Stimulated activated naive CD8-positive, alpha-beta T cell treated with anti-CD3 and anti-CD28 coated beads, Interleukin-15, Interleukin-2, amounts not matched to agents 100 U/mL and 50 U/mL, for 24 hours (primary cell): ENCODE measurements around the gene ZBED6.
"Not testable (repeated sequence)": the region's sequence is repeated elsewhere in the genome, so short reads cannot be mapped to it uniquely, and the experiment has no call there.

Experiments used
- ATAC-seq: fragments of 150-1000 bp; cut with Tn5 transposase; one replicate; pipeline ENCODE4 v1.10.0; 2021
- DNase-seq: peaks from one replicate; pipeline ENCODE4 v3.0.0; 2021

The ZBED6 gene, protein sequence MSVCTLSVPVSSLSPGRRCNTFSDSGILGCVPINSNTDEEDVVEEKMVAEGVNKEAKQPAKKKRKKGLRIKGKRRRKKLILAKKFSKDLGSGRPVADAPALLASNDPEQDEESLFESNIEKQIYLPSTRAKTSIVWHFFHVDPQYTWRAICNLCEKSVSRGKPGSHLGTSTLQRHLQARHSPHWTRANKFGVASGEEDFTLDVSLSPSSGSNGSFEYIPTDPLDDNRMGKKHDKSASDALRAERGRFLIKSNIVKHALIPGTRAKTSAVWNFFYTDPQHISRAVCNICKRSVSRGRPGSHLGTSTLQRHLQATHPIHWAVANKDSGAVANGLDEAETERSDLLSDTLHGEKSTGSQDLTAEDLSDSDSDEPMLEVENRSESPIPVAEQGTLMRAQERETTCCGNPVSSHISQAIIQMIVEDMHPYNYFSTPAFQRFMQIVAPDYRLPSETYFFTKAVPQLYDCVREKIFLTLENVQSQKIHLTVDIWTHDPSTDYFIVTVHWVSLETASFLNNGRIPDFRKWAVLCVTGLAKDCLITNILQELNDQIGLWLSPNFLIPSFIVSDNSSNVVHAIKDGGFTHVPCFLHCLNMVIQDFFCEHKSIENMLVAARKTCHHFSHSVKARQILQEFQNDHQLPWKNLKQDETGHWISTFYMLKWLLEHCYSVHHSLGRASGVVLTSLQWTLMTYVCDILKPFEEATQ (N-terminal part only)

DNA sequence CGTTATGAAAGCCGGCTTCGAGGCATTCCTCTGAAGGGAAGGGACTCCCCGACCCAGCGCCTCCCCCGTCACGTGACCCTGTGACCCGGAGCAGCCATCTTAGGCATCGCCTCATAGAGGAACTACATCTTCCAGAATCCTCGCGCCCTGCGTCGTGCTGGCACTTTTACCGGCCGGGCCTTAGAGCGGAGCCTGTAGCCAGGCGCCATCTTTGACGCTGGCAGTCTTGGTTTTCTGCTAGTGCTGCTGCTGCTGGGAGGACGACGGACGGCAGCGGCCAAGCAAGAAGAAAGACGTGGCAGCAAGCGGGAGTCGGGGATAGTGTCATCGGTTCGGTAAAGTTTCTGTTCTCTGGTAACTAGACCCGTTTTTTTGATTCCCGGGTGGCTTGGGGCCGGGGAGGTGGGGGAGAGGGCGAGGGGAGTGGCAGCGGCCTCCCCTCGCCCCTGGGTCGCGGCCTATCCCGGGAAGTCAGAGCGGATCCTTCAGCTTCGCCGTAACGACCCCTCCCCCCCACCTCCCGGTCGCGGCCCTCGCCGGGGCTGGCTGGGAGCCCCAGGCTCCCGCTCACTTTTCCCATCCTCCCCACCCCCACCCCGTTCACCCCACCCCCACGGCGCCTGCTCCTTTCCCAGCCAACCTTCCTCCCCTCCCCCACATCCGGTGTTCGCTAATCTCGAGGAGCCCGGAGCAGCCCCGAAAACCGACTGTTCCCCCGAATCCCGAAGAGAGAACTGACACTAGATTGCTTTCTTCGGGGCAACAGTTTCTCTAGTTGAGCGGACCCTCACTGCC is at the start of gene ZBED6, which contains the start of gene ZC3H11A:
Gene ZBED6 (plus strand): TSS at position 183 of the 795 bp plus-strand sequence. CDS start 1,900 bp downstream, outside the sequence.
Gene ZC3H11A (plus strand): TSS at position 183 of the 795 bp plus-strand sequence. CDS start 21,448 bp downstream, outside the sequence.
- peak; percentile 98 for DNase-seq

DNA sequence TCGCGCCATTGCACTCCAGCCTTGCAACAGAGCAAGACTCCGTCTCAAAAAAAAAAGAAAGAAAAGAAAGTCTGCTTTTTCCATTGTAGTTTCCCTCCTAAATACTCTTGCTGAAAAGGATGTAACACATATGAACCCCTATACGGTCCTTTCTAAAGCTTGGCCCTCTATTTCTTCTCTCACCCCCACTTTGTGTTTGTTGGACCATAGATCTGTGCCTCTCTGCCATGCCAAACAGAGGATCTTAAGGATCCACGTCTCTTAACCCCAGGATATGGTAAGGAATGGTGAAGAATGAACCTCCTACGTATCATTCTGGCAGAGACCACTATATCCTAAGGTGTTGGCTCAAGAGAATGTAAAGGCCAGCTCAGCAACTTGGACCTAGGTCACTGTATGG is 49.1 kb upstream of the ZBED6 start:
- no peak for DNase-seq
- ATAC-seq: no peak

More for the DNA sequence above, at the start of gene ZBED6, which contains the start of gene ZC3H11A:
- ATAC-seq: peak; percentile 99

DNA sequence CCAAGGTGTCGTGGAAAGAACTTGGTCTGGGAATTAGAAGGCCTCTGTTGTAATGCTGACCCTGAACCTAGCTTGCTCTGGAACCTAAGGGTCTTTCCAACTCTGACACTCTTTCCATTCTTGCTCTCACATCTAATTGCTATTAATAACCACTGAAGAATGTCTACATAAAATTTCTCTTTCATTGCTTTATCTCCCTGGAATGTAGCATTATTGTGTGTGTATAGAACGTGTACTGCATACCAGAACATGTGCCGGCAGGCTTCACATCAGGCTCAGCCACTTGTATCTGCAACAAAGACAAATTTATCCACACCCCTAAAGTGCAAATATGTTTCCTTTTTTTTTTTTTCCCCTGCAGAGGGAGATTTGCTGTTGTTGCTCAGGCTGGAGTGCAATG is 44.4 kb upstream of the ZBED6 start:
- no peak for ATAC-seq
- no peak for DNase-seq

DNA sequence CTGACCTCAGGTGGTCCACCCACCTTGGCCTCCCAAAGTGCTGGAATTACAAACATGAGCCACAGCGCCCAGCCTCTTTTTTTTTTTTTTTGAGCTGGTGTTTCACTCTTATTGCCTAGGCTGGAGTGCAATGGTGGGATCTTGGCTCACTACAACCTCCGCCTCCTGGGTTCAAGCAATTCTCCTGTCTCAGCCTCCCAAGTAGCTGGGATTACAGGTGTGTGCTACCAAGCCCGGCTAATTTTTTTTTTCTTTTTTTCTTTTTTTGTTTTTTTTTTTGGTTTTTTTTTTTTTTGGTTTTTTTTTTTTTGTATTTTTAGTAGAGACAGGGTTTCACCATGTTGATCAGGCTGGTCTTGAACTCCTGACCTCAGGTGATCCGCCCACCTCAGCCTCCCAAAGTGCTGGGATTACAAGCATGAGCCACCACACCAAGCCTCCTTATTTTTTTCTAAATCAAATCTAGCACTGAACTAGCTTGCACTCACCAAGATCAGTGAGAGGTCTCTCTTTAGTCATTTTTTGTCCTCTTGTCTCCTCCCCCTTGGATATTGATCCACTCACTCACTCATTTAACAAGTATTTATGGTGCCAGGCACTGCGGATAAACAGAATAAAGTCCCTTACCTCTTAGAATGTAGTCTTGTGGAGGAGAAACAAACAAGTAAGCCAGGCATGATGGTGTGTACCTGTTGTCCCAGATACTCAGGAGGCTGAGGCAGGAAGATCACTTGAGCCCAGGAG is 43.6 kb upstream of the ZBED6 start:
- not testable (repeated sequence) for DNase-seq, ATAC-seq

DNA sequence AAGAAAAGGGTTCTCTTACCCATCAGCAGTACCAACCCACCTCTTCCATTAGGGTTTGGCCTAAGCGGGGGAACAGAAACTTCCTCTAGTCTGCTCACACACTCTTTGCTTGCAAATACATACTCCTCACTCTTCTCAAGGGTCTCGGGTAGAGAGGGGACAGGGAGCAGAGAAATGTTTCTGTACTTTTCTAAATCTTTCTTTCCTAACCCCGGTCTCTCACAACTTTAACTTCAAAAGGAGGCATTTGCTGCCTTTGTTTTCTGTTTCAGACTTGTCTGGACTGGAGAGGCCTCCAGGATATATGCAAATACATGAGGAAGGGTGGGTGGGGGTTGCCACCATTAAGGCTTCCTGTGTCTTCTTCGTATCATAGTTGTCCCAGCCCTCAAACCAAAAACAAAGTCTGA is 41.0 kb upstream of the ZBED6 start:
- ATAC-seq (peak; percentile 40), DNase-seq (no peak)

DNA sequence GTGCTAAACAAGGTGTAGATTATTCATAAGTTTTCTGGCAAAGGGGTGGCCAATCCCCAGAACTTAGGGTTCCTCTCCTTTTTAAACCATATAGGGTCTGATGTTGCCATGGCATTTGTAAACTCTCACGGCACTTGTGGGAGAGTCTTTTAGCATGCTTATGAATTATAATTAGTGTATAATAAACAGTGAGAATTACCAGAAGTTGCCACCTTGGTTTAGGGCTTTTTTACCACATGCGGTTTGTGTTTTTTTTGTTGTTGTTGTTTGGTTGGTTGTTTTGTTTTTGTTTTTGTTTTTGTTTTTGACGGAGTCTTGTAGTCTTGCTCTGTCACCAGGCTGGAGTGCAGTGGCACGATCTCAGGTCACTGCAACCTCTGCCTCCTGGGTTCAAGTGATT is 39.4 kb upstream of the ZBED6 start:
- ATAC-seq (no peak), DNase-seq (no peak)

DNA sequence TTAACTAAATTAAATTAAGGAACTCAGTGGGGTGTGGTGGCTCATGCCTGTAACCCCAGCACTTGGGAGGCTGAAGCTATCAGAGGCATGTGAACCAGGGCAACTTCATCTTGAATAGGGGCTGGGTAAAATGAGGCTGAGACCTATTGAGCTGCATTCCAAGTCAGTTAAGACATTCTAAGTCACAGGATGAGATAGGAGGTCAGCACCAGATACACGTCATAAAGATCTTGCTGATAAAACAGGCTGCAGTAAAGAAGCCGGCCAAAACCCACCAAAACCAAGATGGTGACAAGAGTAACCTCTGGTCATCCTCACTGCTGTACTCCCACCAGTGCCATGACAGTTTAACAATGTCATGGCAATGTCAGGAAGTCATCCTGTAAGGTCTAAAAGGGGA is 36.7 kb upstream of the ZBED6 start:
- not testable (repeated sequence) for DNase-seq, ATAC-seq

DNA sequence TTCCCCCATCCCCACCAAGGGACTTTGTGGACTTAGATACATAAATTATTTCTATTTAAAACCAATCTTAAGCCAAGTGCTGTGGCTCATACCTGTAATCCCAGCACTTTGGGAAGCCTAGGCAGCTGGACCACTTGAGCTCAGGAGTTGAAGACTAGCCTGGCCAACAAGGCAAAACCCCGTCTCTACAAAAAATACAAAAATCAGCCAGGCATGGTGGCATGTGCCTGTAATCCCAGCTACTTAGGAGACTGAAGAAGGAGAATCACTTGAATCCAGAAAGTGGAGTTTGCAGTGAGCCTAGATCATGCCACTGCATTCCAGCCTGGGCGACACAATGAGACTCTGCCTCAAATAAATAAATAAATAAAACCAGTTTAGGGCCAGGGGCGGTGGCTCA is 34.9 kb upstream of the ZBED6 start:
- DNase-seq: no peak
- no peak for ATAC-seq

DNA sequence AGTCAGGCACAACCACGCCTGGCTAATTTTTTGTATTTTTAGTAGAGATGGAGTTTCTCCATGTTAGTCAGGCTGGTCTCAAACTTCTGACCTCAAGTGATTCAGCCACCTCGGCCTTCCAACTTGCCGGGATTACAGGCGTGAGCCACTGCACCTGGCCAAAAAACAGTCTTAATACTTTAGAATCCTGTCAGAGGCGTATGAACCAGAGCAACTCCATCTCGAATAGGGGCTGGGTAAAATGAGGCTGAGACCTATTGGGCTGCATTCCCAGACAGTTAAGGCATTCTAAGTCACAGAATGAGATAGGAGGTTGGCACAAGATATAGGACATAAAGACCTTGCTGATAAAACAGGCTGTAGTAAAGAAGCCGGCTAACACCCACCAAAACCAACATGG is 33.5 kb upstream of the ZBED6 start:
- DNase-seq, ATAC-seq: not testable (repeated sequence)

DNA sequence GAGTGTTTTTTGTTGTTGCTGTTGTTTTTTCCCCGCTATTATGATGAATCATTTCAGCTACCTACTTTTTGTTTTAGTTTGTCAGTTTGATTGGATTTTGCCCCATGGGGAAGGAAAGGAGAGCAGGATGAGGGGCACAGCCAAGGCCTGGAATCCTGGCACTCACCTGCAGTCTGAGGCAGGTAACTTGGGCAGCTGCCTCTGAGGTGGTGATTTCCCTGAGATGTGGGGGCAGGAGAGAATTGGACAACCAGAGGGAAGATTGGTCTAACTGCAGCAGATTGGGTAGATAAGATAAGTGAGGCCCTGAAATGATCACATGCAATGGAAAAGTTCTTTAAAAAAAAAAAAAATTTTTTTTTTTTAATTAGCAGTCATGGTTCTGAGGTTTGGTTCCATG is 31.9 kb upstream of the ZBED6 start:
- DNase-seq (no peak), ATAC-seq (no peak)

DNA sequence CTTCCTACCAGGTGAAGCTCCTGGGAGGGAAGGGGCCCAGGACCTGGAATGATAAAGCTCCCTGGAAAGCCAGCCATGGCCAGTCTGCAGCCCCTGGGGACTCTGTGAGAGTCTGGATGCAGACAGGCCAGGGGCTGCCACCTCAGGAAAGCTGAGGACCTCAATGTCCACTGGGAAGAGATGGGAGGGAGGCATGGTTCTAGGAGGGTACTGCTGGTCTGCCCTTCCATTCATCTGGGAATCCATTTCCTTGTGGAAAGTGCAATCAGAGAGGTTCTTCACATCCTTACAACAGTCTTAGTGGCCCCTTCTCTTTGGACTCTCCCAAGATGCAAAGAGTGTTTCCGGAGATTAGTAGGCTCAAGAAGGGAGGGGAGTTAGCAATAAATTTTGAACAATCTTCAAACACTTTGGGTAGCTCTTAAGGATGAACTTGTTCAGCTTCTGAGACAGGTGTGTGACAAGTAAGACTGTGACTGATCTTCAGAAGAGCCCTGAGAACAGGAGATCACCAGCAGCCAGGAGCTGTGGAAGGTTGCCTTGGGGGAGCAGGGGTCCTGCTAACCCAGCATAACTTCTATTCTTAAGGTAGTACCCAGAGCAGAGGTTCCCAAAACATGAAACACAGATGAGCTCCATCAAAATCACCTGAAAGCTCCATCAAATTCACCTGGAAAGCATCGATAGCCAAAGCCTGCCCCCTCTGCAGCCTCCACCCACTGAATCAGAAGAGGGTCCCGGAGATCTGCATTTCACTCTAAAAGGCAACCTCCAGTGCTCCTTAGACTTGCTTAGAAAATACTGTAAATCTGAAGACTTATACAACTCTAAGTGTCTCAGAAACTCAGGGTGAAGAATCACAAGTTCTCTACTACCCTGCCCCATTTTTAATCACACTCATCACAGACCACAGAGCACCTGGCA is 31.1 kb upstream of the ZBED6 start:
- no peak for ATAC-seq
- no peak for DNase-seq

DNA sequence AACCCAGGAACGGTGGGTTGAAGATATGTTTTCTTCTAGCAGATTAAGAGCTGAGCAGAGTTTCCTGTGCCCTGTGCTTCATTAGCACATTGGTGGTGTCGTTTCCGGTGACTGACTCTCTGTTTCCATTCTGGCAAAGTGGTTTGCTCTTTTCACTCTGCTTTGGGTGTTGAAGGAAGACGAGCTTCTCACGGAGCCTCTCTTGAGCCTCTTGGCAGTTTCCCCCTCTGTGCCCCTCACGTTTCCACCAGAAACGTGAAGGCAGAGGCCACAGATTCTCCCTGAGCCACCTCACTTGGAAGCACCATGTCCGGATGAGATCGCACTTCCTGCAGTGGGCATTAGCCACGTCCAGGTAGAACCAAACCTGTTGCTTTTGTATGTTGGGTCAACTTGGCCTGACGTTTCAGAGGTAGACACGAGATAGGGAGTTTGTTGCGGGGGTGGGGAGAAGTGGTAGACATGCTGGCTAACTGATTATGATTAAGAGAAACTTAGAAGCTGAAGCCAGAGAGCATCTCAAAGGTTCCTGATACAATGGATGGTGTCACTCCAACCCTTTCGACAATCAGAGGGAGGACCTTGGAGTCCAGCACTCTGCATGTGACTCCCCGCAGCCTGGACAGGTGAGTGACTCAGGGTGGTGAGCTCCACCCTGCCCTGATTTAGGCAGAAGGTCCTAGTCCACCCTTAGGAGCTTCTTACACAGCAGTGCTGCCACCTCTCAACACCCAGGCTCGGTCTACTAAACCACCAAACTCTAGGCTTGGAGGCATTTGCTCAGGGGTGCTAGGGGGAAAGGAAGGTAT is 30.2 kb upstream of the ZBED6 start, which contains the start of gene LAX1:
Gene LAX1 (plus strand): TSS at position 155 of the 809 bp plus-strand sequence. CDS start 383 bp downstream, at position 538.
- peak; percentile 76 for DNase-seq
- ATAC-seq: peak; percentile 92

DNA sequence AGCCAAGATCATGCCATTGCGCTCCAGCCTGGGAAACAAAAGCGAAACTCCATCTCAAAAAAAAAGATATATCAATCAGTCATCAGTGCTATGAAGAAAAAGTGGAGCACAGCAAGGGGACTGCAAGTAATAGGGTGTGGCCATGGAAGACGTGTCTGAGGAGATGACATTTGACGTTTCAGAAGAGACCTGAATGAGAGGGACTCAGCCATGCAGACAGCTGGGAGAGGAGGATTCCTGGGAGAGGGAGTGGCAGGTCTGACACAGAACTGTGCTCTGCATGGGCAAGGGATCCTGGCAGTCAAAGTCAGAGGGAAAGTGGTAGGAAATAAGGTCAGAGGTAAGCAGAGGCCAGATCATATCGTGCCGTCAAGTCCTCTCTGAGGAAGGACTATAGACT is 27.2 kb upstream of the ZBED6 start:
- ATAC-seq (no peak), DNase-seq (no peak)

DNA sequence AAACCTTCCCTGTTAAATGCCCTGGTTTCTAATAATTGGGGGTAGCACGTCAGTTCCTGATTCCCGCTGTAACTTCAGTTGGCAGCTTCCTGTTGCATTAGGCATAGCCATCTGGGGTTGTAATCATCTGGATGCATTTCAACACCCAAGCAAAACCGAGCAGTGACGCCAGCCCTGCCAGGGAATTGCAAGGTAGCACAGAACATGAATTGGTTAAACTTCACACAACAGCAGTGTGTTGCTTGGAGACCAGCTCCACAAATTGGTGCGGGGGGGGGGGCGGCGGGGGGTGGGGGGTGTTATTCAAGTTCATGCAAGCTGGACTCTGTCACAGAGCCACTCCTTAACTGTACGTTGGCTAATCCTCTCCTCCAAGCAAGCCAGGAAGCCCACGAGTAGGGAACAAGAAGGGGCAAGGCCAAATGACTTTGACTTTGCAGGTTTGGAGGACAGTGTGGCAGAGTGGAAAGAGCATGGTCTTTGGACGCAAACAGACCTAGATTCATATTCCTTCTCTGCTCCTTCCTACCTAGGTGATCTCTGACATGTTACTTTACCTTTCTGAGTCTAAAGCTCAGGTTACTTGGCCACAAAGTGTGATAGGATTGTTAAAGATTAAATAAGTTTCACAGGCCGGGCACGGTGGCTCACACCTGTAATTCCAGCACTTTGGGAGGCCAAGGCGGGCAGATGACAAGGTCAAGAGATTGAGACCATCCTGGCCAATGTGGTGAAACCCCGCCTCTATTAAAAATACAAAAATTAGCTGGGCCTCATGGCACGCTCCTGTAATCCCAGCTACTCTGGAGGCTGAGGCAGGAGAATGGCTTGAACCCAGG is 25.7 kb upstream of the ZBED6 start:
- no peak for DNase-seq
- ATAC-seq: no peak

DNA sequence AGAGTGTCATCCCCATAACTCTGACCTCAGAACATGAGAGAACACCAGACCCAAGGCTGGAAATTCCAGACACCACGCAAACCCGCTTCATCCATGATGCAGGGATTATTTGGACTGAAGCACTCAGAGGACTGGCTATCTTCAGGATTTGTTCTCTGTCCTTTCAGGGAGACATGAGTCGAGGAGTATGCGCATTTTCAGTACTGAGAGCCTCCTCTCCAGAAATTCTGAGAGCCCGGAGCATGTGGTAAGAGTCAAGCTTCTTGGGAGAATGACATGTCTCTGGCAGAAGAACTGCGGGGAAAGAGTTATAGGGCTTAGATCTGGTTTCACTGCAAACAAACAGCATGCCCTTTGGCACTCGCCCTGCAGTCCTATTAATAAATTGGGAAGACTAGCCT is 23.5 kb upstream of the ZBED6 start:
- no peak for DNase-seq
- no peak for ATAC-seq

DNA sequence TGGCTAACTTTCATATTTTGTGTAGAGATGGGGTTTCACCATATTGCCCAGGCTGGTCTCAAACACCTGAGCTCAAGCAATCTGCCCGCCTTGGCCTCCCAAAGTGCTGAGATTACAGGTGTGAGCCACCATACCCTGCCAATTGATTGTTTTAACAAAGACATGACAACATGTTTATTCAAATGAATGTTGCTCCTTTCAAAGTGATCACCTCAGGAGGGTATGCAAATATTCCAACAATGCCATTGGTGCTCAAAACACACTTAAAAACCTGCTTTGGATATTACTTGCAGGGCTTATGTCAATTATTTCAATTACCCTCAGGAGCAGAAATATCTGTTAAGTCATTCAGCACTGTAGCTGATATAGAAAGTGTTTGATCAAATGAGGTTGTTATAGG is 22.6 kb upstream of the ZBED6 start:
- DNase-seq (no peak), ATAC-seq (no peak)

DNA sequence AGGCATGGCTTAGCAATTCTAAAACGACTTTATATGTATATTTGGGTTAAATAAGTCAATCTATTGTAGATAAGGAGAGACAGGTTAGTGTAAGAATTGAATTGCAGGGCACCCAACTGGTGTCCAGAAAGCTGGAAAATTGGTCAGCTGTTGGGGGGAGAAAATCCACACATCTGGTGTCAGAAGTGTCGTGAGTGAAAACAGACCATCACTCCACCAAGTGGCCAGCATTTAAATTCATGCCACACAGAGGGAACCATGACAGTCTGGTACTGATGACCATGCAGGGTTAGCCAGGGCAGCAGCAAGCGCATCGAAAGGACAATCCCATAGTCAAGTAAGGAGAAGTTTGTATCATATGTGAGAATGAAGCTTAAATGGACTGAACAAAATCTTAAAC is 18.8 kb upstream of the ZBED6 start:
- ATAC-seq (no peak), DNase-seq (no peak)

DNA sequence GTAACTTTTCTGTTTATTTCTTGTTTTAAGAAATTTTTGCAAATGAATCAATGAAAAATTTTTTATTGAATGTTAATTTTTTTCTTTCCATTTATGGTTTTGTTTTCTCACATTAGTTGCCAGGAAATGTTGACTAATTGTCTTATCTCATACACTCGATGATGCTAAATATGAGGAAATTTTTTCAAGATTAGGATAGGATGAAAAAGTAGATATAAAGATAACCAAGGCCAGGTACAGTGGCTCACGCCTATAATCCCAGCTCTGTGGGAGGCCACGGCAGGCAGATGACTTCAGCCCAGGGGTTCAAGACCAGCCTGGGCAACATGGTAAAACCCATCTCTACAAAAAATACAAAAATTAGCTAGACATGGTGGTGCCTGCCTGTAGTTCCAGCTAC is 17.8 kb upstream of the ZBED6 start:
- no peak for ATAC-seq

DNA sequence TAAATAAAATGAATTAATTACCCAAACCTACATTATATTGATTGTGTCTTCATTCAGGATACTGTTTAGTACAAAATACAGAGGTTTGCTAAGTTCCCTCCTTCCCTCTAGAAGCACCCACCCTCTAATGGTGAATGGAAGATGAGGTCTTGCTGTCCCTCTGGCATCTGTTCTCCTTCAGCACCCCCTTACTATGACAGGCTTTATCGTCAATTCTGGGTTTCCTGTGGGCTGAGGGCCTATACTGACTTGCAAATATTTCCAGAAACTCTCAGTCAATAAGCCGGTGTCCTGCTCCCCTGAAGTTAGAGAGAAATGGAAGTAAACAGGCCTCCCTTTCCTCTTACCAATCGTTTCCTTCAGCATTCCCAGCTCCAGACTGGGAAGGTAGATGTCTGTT is 17.3 kb upstream of the ZBED6 start:
- ATAC-seq (no peak), DNase-seq (no peak)

More for the DNA sequence above, 17.8 kb upstream of the ZBED6 start:
- no peak for DNase-seq
